Mucosa of descending colon (tissue), 3 donors: ENCODE measurements around the gene WNT5A. TPM values are rescaled to one million over a fixed set of nuclear protein-coding genes. Genes with fewer than 3 reads are reported as not detected.
"Not testable (repeated sequence)": the region's sequence is repeated elsewhere in the genome, so short reads cannot be mapped to it uniquely, and the experiment has no call there.

Experiments
- ATAC-seq: fragments of 200-7000 bp; cut with Tn5 transposase; one replicate; pipeline ENCODE4 v1.9.1; 2020; ENCODE audit warnings: mild to moderate bottlenecking, moderate library complexity
- DNase-seq, 3 donors: peaks; one replicate each; pipeline ENCODE4 v3.0.0-alpha.2; 2020
- H3K36me3 ChIP-seq: fragments of 200-600 bp; one replicate; pipeline ENCODE4 v1.8.0; 2021; ENCODE audit warnings: low read depth, mild to moderate bottlenecking
- H3K4me1 ChIP-seq: fragments of 200-600 bp; one replicate; pipeline ENCODE4 v1.8.0; 2021; ENCODE audit warnings: low read depth, mild to moderate bottlenecking
- H3K4me3 ChIP-seq: fragments of 200-600 bp; one replicate; pipeline ENCODE4 v1.8.0; 2021; ENCODE audit warnings: mild to moderate bottlenecking
- H3K9me3 ChIP-seq: fragments of 200-600 bp; one replicate; pipeline ENCODE4 v1.8.0; 2021; ENCODE audit warnings: mild to moderate bottlenecking
- CTCF ChIP-seq: fragments of 200-600 bp; IDR thresholded peaks from one replicate; pipeline ENCODE4 v1.8.0; 2022; ENCODE audit warnings: antibody characterized with exemption, mild to moderate bottlenecking
- intact Hi-C, 2 donors: fragments of 100-400 bp; cut with DNase I in 1 of 2; cut with micrococcal nuclease in 1 of 2; formaldehyde crosslinking; loops; one replicate each; pipeline versions ENCODE4 v1.11.0 to v1.11.1; 2022; cut with DNase I, micrococcal nuclease
- total RNA-seq, 3 donors: library from RNA; stranded (reverse); fragmentation: NEBNext Ultra II Directional in 2 of 3; extraction: Animal tissue kit (Norgen Biotek cat#: 25700) in 2 of 3; gene quantifications; one replicate each; pipeline versions ENCODE4 v1.2.1 to v1.2.4, GENCODE V29; 2021 to 2023
- donor health status: DM: no; HTN: no; CAD: no; lungs with moderate emphysema.
- donor health status: DM: no; HTN: no; CAD: no.
- donor health status: DM: no; HTN: yes; CAD: no.

WNT5A gene
- total RNA-seq, 3 donors from 2014 or later, result 3.6 to 5.9 (median 5.2) TPM

GRCh38 chr3:55505776-55506175 is 18.7 kb upstream of the WNT5A start:
- Histone ChIP-seq H3K36me3 (no peaks in the 10 kb centered on the region), H3K4me1 (no peaks in the 10 kb centered on the region), H3K4me3 (no peak overlapping the region), H3K9me3 (no peaks in the 10 kb centered on the region)
- ATAC-seq, result no peak
- intact Hi-C loops, result no loop called here
- no peak for DNase-seq
- TF ChIP-seq CTCF, result no peak

- H3K4me1 ChIP-seq, intact Hi-C loops, H3K9me3 ChIP-seq, H3K4me3 ChIP-seq, H3K36me3 ChIP-seq: not testable (repeated sequence)
- TF ChIP-seq CTCF, result peak; percentile 29
- DNase-seq, result peak in 1 of 3 donors; percentile 59
- ATAC-seq, result peak; percentile 70
These were observed 18.0 kb upstream of the WNT5A start for GRCh38 chr3:55505102-55505501.

- H3K4me3 ChIP-seq, result no peak overlapping the region
- no peaks in the 10 kb centered on the region for H3K9me3 ChIP-seq
- no peak for ATAC-seq
- DNase-seq, result no peak
- H3K36me3 ChIP-seq, result no peaks in the 10 kb centered on the region
- intact Hi-C loops, result no loop called here
- no peak for TF ChIP-seq CTCF
- no peaks in the 10 kb centered on the region for H3K4me1 ChIP-seq
These were observed 14.8 kb upstream of the WNT5A start for GRCh38 chr3:55501905-55502304.

GRCh38 chr3:55500555-55501330 is 13.6 kb upstream of the WNT5A start:
- Histone ChIP-seq H3K36me3 (no peaks in the 10 kb centered on the region), H3K4me3 (no peak overlapping the region), H3K4me1 (no peaks in the 10 kb centered on the region), H3K9me3 (no peaks in the 10 kb centered on the region)
- no peak for TF ChIP-seq CTCF
- ATAC-seq, result no peak
- DNase-seq, result no peak
- intact Hi-C loops, result no loop called here

GRCh38 chr3:55498520-55498919 is 11.4 kb upstream of the WNT5A start:
- TF ChIP-seq CTCF, result no peak
- intact Hi-C loops, result no loop called here
- ATAC-seq (no peak), DNase-seq (no peak)
- Histone ChIP-seq H3K4me1 (no peaks in the 10 kb centered on the region), H3K4me3 (no peak overlapping the region), H3K36me3 (no peaks in the 10 kb centered on the region), H3K9me3 (no peaks in the 10 kb centered on the region)

- no peak for TF ChIP-seq CTCF
- Histone ChIP-seq H3K4me1 (no peaks in the 10 kb centered on the region), H3K4me3 (no peak overlapping the region), H3K36me3 (no peaks in the 10 kb centered on the region), H3K9me3 (no peaks in the 10 kb centered on the region)
- DNase-seq (no peak), ATAC-seq (peak; percentile 18)
- intact Hi-C loops, result no loop called here
These were observed 10.1 kb upstream of the WNT5A start for GRCh38 chr3:55497250-55497649.
